ENCODE data around the gene ZNF343.
A peak's percentile ranks its signal among the peaks of the same experiment; 100 is the strongest.
"Not testable (repeated sequence)": the region's sequence is repeated elsewhere in the genome, so short reads cannot be mapped to it uniquely, and the experiment has no call there.

Gene ZNF343

GRCh38 chr20:2520617-2521016 is 11.9 kb upstream of the ZNF343 start:
- no peak for DNase-seq

GRCh38 chr20:2519115-2519809 is 10.5 kb upstream of the ZNF343 start:
- no peak for DNase-seq

GRCh38 chr20:2518558-2518957 is 9.8 kb upstream of the ZNF343 start:
- no peak for DNase-seq

- DNase-seq = no peak
Observed at GRCh38 chr20:2518096-2518495, 9.4 kb upstream of the ZNF343 start.

GRCh38 chr20:2516399-2516798 is 7.7 kb upstream of the ZNF343 start:
- no peak for DNase-seq

GRCh38 chr20:2515203-2515602 is 6.5 kb upstream of the ZNF343 start:
- no peak for DNase-seq

- DNase-seq = no peak
Observed at GRCh38 chr20:2509794-2510193, 1.1 kb upstream of the ZNF343 start.

- DNase-seq = no peak
Observed at GRCh38 chr20:2509468-2509781, 710 bp upstream of the ZNF343 start.

- peak; percentile 22 for DNase-seq
Observed at GRCh38 chr20:2507875-2508630, 662 bp downstream of the ZNF343 start.

- peak; percentile 19 for DNase-seq
Observed at GRCh38 chr20:2507464-2507863, 1.3 kb downstream of the ZNF343 start.

- not testable (repeated sequence) for DNase-seq
Observed at GRCh38 chr20:2506426-2506825, 2.3 kb downstream of the ZNF343 start.

- DNase-seq = not testable (repeated sequence)
Observed at GRCh38 chr20:2504803-2505202, 3.9 kb downstream of the ZNF343 start.

- not testable (repeated sequence) for DNase-seq
Observed at GRCh38 chr20:2502808-2503384, 5.8 kb downstream of the ZNF343 start.

- DNase-seq = no peak
Observed at GRCh38 chr20:2485661-2486060, 23.1 kb downstream of the ZNF343 start.

- DNase-seq = no peak
Observed at GRCh38 chr20:2485080-2485479, 23.6 kb downstream of the ZNF343 start.

- DNase-seq = no peak
Observed at GRCh38 chr20:2483504-2483903, 25.2 kb downstream of the ZNF343 start.

- no peak for DNase-seq
Observed at GRCh38 chr20:2480381-2480780, 28.3 kb downstream of the ZNF343 start.

GRCh38 chr20:2476742-2477615 is 31.7 kb downstream of the ZNF343 start:
- DNase-seq = peak; percentile 34

- DNase-seq = no peak
Observed at GRCh38 chr20:2475850-2476741, 32.6 kb downstream of the ZNF343 start.

- DNase-seq = no peak
Observed at GRCh38 chr20:2473516-2473915, 35.2 kb downstream of the ZNF343 start.

GRCh38 chr20:2470423-2471193 is 38.1 kb downstream of the ZNF343 start, which contains the start of gene SNRPB:
TSS of gene SNRPB (minus strand) at chr20:2470789. CDS start at chr20:2470690, 99 bp downstream.
- DNase-seq = peak; percentile 99
